Inferior parietal cortex (tissue), 1 donor: ENCODE results near the gene NDUFA13.

Experiments
- DNase-seq: peaks from one replicate; pipeline ENCODE4 v3.0.0-alpha.2; 2016; ENCODE audit errors: extremely low spot score

NDUFA13 gene

GRCh38 chr19:19571071-19571786, 55.2 kb downstream of the NDUFA13 start:
- no peak for DNase-seq

GRCh38 chr19:19575411-19575810, 59.4 kb downstream of the NDUFA13 start:
- no peak for DNase-seq
